Omental fat pad (tissue), 4 donors: ENCODE data around the gene VRTN. TPM values are rescaled to one million over a fixed set of nuclear protein-coding genes. Genes with fewer than 3 reads are reported as not detected.

ENCODE experiments used
- ATAC-seq: fragments of 150-250 bp; one replicate; pipeline ENCODE4 v1.9.1; 2016; ENCODE audit warnings: mild to moderate bottlenecking, moderate library complexity; ENCODE audit not compliant: low FRiP score
- DNase-seq: peaks from one replicate; pipeline ENCODE4 v3.0.0-alpha.2; 2019; ENCODE audit warnings: low spot score
- total RNA-seq, 4 donors: library from RNA; depleted of rRNA; stranded (reverse); fragments of >200 nt; gene quantifications; one replicate each; pipeline ENCODE4 v1.1.0, GENCODE V29; 2016
- TF ChIP-seq, protein P1 (sequence below), 3 donors: fragments of 450-650 bp; IDR thresholded peaks; one replicate each; pipeline ENCODE4 v1.5.1; 2016 to 2017; ENCODE audit warnings: antibody characterized with exemption in 3 of 3, mild to moderate bottlenecking in 3 of 3, moderate library complexity in 2 of 3

VRTN gene
- total RNA-seq, 4 donors from 2014 or later = not detected

DNA sequence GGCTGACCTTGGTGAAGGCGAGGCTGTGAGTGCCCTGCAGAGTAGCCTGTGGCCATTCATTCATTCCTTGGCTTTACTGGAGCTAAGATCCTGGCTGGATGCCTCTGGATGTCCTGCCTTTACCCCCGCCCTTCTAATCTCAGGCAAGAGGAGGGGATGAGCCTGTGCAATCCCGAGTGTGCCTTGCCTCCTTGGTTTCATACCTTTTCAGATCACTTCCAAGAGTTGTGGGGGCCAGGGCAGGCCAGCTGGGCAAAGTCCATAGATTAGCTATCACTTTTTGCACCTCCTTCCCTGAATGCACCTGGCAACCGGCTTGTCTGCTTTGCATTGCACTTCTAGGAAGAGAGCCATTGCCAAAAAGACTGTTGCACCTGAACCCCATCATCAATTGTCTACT, 1.5 kb downstream of the VRTN start:
- ATAC-seq = no peak
- DNase-seq = no peak
- TF ChIP-seq, protein P1, sequence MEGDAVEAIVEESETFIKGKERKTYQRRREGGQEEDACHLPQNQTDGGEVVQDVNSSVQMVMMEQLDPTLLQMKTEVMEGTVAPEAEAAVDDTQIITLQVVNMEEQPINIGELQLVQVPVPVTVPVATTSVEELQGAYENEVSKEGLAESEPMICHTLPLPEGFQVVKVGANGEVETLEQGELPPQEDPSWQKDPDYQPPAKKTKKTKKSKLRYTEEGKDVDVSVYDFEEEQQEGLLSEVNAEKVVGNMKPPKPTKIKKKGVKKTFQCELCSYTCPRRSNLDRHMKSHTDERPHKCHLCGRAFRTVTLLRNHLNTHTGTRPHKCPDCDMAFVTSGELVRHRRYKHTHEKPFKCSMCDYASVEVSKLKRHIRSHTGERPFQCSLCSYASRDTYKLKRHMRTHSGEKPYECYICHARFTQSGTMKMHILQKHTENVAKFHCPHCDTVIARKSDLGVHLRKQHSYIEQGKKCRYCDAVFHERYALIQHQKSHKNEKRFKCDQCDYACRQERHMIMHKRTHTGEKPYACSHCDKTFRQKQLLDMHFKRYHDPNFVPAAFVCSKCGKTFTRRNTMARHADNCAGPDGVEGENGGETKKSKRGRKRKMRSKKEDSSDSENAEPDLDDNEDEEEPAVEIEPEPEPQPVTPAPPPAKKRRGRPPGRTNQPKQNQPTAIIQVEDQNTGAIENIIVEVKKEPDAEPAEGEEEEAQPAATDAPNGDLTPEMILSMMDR (IDR thresholded peaks at IDR 0.05) = no peak

- no peak for DNase-seq
- no peak for ATAC-seq
- TF ChIP-seq, protein P1 (IDR thresholded peaks at IDR 0.05) = no peak
These were observed 2.1 kb downstream of the VRTN start for GRCh38 chr14:74350211-74350927.

DNA sequence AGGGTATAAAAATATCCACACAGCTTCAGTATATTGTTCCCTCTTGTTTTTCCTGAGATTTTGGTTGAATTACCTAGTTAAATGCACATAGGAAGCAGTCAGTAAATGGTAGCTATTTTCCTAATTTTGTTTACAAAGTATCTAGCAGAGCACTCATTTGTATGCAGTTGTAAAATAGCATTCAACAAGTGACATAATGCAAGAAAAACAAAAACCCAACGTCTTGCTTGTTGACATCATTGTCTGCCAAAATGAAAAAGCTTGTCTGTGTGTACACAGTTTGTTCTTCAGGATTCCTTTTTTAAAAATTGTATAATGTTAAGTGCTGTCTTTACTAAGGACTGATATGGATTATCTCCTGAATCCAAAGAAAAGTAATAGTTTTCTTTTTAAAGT, 2.7 kb downstream of the VRTN start:
- no peak for DNase-seq

DNA sequence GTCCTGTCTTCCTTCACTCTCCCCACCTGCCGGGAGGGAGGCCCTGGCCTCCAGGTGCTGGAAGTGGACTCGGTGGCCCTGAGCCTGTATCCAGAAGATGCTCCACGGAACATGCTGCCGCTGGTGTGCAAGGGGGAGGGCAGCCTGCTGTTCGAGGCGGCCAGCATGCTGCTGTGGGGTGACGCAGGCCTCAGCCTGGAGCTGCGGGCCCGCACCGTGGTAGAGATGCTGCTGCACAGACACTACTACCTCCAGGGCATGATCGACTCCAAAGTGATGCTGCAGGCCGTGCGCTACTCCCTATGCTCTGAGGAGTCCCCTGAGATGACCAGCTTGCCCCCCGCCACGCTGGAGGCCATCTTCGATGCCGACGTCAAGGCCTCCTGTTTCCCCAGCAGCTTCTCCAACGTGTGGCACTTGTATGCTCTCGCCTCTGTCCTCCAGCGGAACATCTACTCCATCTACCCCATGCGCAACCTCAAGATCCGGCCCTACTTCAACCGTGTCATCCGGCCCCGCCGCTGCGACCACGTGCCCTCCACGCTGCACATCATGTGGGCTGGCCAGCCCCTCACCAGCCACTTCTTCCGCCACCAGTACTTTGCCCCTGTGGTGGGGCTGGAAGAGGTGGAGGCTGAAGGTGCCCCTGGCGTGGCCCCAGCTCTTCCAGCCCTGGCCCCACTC, 8.8 kb downstream of the VRTN start:
- TF ChIP-seq, protein P1 (IDR thresholded peaks at IDR 0.05) = no peak
- no peak for ATAC-seq
- DNase-seq = no peak

More for the DNA sequence above, 2.7 kb downstream of the VRTN start:
- ATAC-seq = no peak
- TF ChIP-seq, protein P1 (IDR thresholded peaks at IDR 0.05) = no peak

GRCh38 chr14:74357585-74357984, 9.3 kb downstream of the VRTN start:
- TF ChIP-seq, protein P1 (IDR thresholded peaks at IDR 0.05) = no peak
- ATAC-seq (no peak), DNase-seq (no peak)

DNA sequence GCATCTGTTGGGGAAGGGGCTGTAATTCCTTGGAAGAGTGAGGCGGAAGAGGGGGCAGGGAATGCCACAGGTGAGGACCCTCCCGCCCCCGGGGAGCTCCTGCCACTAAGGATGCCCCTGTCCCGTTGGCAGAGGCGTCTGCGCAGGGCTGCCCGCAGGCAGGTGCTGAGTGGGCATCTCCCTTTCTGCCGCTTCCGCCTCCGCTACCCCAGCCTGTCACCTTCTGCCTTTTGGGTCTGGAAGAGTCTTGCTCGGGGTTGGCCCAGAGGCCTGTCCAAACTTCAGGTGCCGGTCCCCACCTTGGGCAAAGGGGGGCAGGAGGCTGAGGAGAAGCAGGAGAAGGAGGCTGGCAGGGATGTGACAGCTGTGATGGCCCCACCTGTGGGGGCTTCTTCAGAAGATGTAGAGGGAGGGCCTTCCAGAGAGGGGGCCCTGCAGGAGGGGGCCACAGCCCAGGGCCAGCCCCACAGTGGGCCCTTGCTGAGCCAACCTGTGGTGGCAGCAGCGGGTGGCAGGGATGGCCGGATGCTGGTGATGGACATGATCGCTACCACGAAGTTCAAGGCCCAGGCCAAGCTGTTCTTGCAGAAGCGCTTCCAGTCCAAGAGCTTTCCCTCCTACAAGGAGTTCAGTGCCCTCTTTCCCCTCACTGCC, 10.0 kb downstream of the VRTN start:
- DNase-seq = no peak
- ATAC-seq = no peak
- TF ChIP-seq, protein P1 (IDR thresholded peaks at IDR 0.05) = no peak
